CD4-positive, alpha-beta T cell (primary cell): ENCODE data around the gene TAS2R3. TPM values are rescaled to one million over a fixed set of nuclear protein-coding genes. Genes with fewer than 3 reads are reported as not detected.

Experiments
- ATAC-seq: fragments of 200-7000 bp; cut with Tn5 transposase; one replicate; pipeline ENCODE4 v1.10.0; 2022; ENCODE audit warnings: mild to moderate bottlenecking; ENCODE audit not compliant: poor library complexity
- CTCF ChIA-PET: fragments of 350-600 bp; sonication (Branson Sonifier 250); formaldehyde crosslinking; loops from one replicate; lab custom pipeline; 2021; ENCODE audit warnings: antibody characterized with exemption, inconsistent platforms; lab: Charles Lee
- POLR2A ChIA-PET: fragments of 350-600 bp; sonication (Branson Sonifier 250); formaldehyde crosslinking; loops from one replicate; lab custom pipeline; 2021; ENCODE audit warnings: antibody characterized with exemption, inconsistent platforms; lab: Charles Lee
- DNase-seq, 14 experiments: peaks; one replicate each; pipeline ENCODE4 v3.0.0-alpha.2; 2013 to 2020; ENCODE audit warnings: mixed read lengths in 2 of 14
- H3K27ac ChIP-seq, 2 donors: one replicate each; pipeline versions ENCODE4 v1.5.1 to v1.7.0; 2013; ENCODE audit warnings: low read length in 2 of 2, low read depth in 1 of 2, mild to moderate bottlenecking in 1 of 2
- H3K27me3 ChIP-seq, 2 experiments: 1 replicate in 1 of 2; 2 replicates in 1 of 2; pipeline versions ENCODE4 v1.6.1 to v1.7.0; 2013; ENCODE audit warnings: low read length in 2 of 2, control low read depth in 1 of 2, mild to moderate bottlenecking in 1 of 2, moderate library complexity in 1 of 2; ENCODE audit not compliant: insufficient read depth in 2 of 2, control insufficient read depth in 1 of 2
- H3K36me3 ChIP-seq: one replicate; pipeline ENCODE4 v1.6.1; 2013; ENCODE audit warnings: low read length, control low read depth; ENCODE audit not compliant: insufficient read depth
- H3K4me1 ChIP-seq: one replicate; pipeline ENCODE4 v1.6.1; 2013; ENCODE audit warnings: low read length, control low read depth; ENCODE audit not compliant: insufficient read depth
- H3K4me3 ChIP-seq: one replicate; pipeline ENCODE4 v1.5.1; 2013; ENCODE audit warnings: mild to moderate bottlenecking, low read length, moderate library complexity
- H3K9me3 ChIP-seq, 2 experiments: 1 replicate in 1 of 2; 2 replicates in 1 of 2; pipeline versions ENCODE4 v1.6.1 to v1.7.0; 2013; ENCODE audit warnings: low read length in 2 of 2, mild to moderate bottlenecking in 2 of 2, control low read depth in 1 of 2, moderate library complexity in 1 of 2; ENCODE audit not compliant: control insufficient read depth in 1 of 2, insufficient read depth in 1 of 2
- H3K27ac Mint-ChIP-seq: one replicate; pipeline ENCODE4 v1.8.0; 2020; ENCODE audit warnings: mixed read lengths
- H3K27me3 Mint-ChIP-seq: one replicate; pipeline ENCODE4 v1.8.0; 2021; ENCODE audit warnings: mixed read lengths
- H3K36me3 Mint-ChIP-seq: one replicate; pipeline ENCODE4 v1.8.0; 2021; ENCODE audit warnings: low read depth, mixed read lengths
- H3K4me1 Mint-ChIP-seq: one replicate; pipeline ENCODE4 v1.8.0; 2021; ENCODE audit warnings: low read depth, mixed read lengths
- H3K4me3 Mint-ChIP-seq: one replicate; pipeline ENCODE4 v1.8.0; 2020; ENCODE audit warnings: mild to moderate bottlenecking, mixed read lengths
- H3K9me3 Mint-ChIP-seq: one replicate; pipeline ENCODE4 v1.8.0; 2020; ENCODE audit warnings: mixed read lengths
- CTCF ChIP-seq: fragments of 200-600 bp; IDR thresholded peaks from one replicate; pipeline ENCODE4 v1.8.0; 2022; ENCODE audit warnings: antibody characterized with exemption, mild to moderate bottlenecking
- intact Hi-C, 2 experiments: fragments of 100-400 bp; cut with DNase I in 1 of 2; cut with micrococcal nuclease in 1 of 2; formaldehyde crosslinking; loops; one replicate each; pipeline versions ENCODE4 v1.15.1 to v1.9.0; 2023 to 2025; cut with DNase I, micrococcal nuclease
- total RNA-seq, 174 experiments: library from RNA in 2 of 174; stranded (reverse) in 2 of 174; gene quantifications; one replicate each; pipeline ENCODE4 v1.2.3 and lab custom pipeline; 2021 to 2026

Gene TAS2R3
- total RNA-seq, 2 experiments from 2014 or later: 0.25 to 0.31 TPM

- no peak for TF ChIP-seq CTCF
- intact Hi-C loops: no loop called here
- Mint-ChIP-seq H3K27ac (no peak overlapping the region), H3K27me3 (no peaks in the 10 kb centered on the region), H3K9me3 (no peaks in the 10 kb centered on the region), H3K4me1 (no peaks in the 10 kb centered on the region), H3K4me3 (no peak overlapping the region), H3K36me3 (peaks cover 6% of the 10 kb centered on the region)
- Histone ChIP-seq H3K9me3 (no peaks in the 10 kb centered on the region), H3K4me3 (no peak overlapping the region), H3K27me3 (no peaks in the 10 kb centered on the region), H3K36me3 (no peaks in the 10 kb centered on the region), H3K4me1 (no peaks in the 10 kb centered on the region), H3K27ac (no peak overlapping the region)
- POLR2A ChIA-PET: interaction anchor here (1.2 to 2.3 kb wide), 2 partner anchors 9 to 19 kb away, joined by 3 to 11 read pairs; partner anchors contain the start of gene SSBP1
- ATAC-seq (no peak), DNase-seq (no peak)
- CTCF ChIA-PET: interaction anchor here (1.5 to 2.1 kb wide), 2 partner anchors 9 to 74 kb away, joined by 4 to 6 read pairs; partner anchors contain the start of gene SSBP1
Measured at GRCh38 chr7:141729020-141729419, 34.9 kb upstream of the TAS2R3 start.

GRCh38 chr7:141731476-141732149, 32.3 kb upstream of the TAS2R3 start:
- intact Hi-C loops: loop anchor here in 1 of 2 experiments (10.0 kb wide), 1 partner anchor 1037 kb away; the partner anchor contains the start of gene NDUFB2
- no peaks in the 10 kb centered on the region for H3K4me1 Mint-ChIP-seq

More at GRCh38 chr7:141731476-141732149, 32.3 kb upstream of the TAS2R3 start:
- ATAC-seq (no peak), DNase-seq (no peak)
- Mint-ChIP-seq H3K36me3 (no peaks in the 10 kb centered on the region), H3K27ac (no peak overlapping the region), H3K4me3 (no peak overlapping the region), H3K27me3 (no peaks in the 10 kb centered on the region), H3K9me3 (no peaks in the 10 kb centered on the region)
- H3K36me3 ChIP-seq: no peaks in the 10 kb centered on the region
- ChIA-PET CTCF (no interaction called here), POLR2A (no interaction called here)
- no peak for TF ChIP-seq CTCF
- H3K9me3 ChIP-seq: no peaks in the 10 kb centered on the region
- H3K27ac ChIP-seq: no peak overlapping the region
- H3K4me3 ChIP-seq: no peak overlapping the region
- no peaks in the 10 kb centered on the region for H3K4me1 ChIP-seq
- no peaks in the 10 kb centered on the region for H3K27me3 ChIP-seq
